Renal cortex interstitium (tissue), 15 donors: Measurements from ENCODE around the gene TSPAN16. TPM values are rescaled to one million over a fixed set of nuclear protein-coding genes. Genes with fewer than 3 reads are reported as not detected.

ENCODE experiments used
- DNase-seq, 11 donors: peaks; one replicate each; pipeline ENCODE4 v3.0.0-alpha.2; 2013; ENCODE audit warnings: low read depth in 9 of 11, low spot score in 4 of 11; ENCODE audit errors: extremely low read depth in 1 of 11
- long read RNA-seq, 16 experiments: transcript quantifications; one replicate each; lab custom pipeline, GENCODE V29; 2026
- polyA plus RNA-seq, 3 donors: library from polyadenylated mRNA; unstranded; fragments of 120-200 nt; gene quantifications; one replicate each; pipeline ENCODE4 v1.2.1, GENCODE V29; 2013; ENCODE audit not compliant: insufficient read length in 3 of 3

The TSPAN16 gene, protein sequence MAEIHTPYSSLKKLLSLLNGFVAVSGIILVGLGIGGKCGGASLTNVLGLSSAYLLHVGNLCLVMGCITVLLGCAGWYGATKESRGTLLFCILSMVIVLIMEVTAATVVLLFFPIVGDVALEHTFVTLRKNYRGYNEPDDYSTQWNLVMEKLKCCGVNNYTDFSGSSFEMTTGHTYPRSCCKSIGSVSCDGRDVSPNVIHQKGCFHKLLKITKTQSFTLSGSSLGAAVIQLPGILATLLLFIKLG
- polyA plus RNA-seq: not detected
- long read RNA-seq, donor 1: 0 reads
- long read RNA-seq, donor 2, partial matches to known transcripts: 132 of 154 reads
- long read RNA-seq, donor 2, other reads (novel, unspliced or antisense): 22 of 154 reads
- long read RNA-seq, donor 3: 0 reads
- long read RNA-seq, donor 4: 0 reads
- long read RNA-seq, donor 5: 0 reads
- long read RNA-seq, donor 6: 0 reads
- long read RNA-seq, donor 7: 0 reads
- long read RNA-seq, donor 8: 0 reads
- long read RNA-seq, donor 9: 0 reads
- long read RNA-seq, donor 10, partial matches to known transcripts: 10 of 10 reads
- long read RNA-seq, donor 10, other reads (novel, unspliced or antisense): 0 of 10 reads
- long read RNA-seq, donor 11: 0 reads
- long read RNA-seq, donor 12: 0 reads
- long read RNA-seq, donor 13: 0 reads
- long read RNA-seq, donor 14: 0 reads
- long read RNA-seq, donor 15: 0 reads
- long read RNA-seq, donor 16: 0 reads

GRCh38 chr19:11295665-11296245, at the start of gene TSPAN16:
TSS of gene TSPAN16 (plus strand) at chr19:11296160. CDS start at chr19:11296298, 138 bp downstream.
- DNase-seq: no peak

GRCh38 chr19:11246941-11247340, 49.0 kb upstream of the TSPAN16 start:
- no peak for DNase-seq

DNA sequence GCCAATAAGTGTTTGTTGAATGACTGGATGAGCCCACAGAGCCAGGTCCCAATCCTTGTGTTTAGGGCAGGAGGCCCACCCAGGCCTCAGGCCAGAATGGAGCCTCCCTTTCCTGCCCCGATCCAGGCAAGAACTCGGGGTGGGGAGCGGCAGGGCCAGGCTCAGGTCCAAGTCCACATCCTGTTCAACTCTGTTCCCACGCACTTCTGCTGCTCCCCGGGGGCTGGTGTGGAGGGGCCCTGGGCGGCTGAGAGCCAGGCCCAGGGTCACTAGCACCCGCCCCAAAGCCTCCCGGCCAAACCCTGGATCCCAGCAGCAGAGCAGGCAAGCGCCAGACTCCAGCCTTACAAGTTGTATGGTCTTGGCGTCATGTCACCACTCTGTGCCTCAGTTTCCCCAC, 48.6 kb upstream of the TSPAN16 start:
- no peak for DNase-seq

DNA sequence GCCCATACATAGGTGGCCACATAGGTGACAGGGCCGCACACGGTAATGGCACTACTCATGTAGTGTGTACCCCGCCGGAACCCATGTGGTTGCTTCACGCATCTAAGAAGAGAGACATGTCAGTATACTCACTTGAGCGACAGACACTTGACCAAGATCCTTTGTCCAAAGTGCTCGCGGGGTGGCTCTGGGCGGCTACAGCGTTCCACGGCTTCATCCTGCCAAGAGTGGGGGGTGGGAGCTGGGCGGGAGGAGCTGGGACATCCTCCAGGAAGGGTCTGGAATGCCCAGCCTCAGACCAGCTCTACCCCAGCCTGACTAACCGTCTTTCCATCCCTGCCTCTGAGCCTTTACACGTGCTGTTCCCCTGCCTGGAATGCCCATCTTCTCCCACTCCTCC, 48.0 kb upstream of the TSPAN16 start:
- DNase-seq: no peak

DNA sequence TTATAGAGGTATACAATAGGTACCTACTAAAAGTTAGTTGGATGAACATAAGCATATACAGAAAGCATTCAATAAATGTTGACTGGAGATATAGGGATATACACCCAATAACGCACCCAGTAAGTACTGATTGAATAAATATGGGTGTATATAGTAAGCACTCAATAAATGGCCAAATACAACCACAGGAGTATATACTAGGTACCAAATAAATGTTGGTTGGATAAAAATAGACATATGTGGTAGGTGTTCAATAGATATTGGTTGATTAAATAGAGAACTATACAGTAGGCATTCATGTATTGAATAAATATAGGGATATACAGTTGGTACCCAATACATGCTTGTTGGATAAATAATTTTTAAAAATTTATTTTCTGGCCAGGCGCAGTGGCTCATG, 47.1 kb upstream of the TSPAN16 start:
- no peak for DNase-seq

DNA sequence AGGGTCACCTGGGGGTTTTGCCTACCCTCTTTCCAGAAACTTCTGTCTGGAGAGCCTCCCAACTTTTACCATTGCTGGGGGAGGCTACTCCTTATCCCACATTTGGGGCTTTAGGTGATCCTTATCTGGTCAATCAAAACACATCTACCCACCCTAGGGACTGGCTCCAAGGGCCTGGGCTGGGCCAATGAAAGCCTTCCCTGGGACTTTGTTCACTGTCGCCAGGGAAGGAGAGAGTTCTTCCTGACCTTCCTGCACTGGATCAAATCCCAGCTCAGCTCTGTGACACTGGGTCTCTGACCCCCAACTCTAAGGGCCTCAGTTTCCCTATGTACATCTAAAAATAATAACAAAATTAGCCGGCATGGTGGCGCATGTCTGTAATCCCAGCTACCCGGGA, 44.7 kb upstream of the TSPAN16 start:
- DNase-seq: no peak

GRCh38 chr19:11251650-11252314, 44.2 kb upstream of the TSPAN16 start:
- DNase-seq: no peak

DNA sequence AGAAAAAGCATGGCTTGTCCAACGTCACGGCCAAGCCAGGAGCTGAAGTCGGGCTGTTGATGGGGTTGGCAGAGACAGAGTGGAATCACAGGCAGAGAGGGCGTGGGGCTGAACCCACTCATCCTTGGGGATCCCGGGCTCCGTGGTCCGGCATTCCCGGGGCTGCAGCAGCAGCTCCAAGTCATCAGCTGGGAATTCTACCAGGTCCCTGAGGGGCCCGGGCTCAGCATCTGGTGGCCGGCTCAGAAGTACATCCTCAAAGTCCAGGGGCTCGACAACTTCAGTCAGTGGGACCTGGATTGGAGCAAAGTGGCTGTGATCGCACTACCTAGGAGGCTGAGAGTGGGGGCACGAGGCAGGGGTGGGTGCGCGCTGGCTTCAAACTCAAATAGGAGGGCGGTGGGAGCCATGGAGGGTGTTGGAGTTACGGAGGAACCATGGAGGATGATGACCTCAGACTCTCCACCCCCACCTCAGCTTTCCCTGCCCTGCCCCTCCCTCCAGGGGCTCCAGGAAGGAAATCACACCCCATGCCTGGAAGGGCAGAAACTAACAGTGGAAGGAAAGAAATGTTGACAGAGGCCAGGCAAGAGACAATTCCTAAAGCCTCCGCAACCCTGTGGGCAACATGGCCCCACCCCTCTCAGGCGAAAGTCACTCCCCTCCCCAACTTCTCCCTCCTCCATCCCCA, 43.1 kb upstream of the TSPAN16 start:
- DNase-seq: no peak

GRCh38 chr19:11254666-11255065, 41.3 kb upstream of the TSPAN16 start:
- no peak for DNase-seq

DNA sequence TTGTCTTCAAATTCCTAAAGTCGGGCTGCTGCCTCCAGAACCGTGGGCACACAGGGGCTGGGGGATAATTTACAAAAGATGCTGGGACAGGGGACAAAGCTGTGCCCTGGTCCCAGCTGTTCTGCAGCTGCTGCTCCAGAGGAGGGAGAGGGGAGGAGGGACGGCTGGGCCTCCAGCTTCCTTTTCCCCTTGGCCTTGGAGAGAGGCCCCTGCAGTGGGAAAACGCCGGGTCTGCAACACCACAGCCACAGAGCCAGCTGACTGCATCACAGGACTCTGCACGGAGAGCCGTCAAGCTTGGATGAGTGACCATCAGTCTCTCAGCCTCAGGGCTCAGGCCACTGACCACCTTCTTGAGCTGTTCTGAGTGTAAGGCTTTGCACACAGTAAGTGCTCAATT, 39.8 kb upstream of the TSPAN16 start:
- DNase-seq: peak in 7 of 11 donors; percentile 44 to 78 (median 72)

DNA sequence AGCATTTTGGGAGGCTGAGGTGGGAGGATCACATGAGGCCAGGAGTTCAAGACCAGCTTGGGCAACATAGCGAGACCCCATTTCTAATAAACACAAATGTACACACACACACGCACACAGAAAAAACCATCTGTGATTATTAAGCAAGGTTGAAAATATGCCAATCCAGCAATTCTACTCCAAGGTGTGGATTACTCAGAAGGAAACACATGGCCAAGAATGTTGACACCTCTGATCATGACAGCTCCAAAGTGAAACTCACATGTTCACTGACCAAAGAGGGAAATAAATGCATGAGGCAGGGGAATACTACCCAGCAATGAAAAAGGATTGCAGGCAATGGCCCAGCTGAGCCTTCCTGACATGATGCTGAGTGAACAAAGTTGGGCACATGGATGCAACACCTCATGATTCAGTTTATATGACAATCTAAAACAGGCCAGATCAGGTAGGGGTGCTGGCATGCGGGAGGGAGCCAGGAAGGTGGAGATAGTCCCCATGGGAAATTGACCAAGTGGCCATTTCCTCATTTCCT, 38.0 kb upstream of the TSPAN16 start:
- DNase-seq: no peak

DNA sequence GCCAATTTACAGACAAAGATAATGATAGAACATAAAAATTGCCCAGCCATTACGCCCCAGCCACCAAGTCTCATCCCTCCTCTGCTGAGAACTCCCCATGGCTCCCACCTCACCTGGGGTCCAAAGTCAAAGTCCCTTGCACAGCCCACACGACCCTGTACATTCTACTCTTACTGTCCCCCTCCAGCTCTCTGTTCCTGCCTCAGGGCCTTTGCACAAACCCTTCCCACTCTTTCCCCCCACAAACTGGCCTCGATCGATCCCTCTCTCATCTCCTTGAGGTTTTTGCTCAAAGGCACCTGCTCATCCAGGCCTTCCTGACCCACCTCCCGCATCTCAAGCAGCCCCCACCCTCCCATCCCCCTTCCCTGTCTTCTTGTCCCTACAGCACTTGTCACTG, 35.0 kb upstream of the TSPAN16 start:
- no peak for DNase-seq

DNA sequence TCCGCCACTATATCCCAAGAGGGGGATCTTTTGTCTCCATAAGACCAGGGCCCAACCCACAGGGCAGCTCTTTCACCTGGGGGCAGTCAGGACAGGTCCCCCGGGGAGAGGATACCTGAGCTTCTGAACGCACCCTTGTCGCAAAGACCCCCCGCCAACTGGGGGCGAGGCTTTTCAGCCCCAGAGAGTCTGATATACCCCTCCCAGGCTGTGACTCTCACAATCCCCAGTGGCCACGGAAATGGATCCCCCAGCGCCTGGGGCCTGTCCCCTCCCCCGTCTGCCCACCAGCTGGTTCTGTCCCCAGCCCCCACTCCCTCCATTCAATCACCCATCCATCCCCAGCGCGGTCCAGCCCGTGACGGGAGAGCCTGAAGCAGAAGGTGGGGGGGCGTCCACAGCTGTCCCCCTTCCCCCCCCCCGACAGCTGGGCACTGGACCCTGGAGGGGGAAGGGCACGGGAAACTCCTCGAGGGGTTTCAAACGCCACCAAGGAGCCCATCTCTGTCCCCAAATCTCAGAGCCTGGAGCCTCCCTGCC, 34.5 kb upstream of the TSPAN16 start:
- DNase-seq: peak in 1 of 11 donors; percentile 37

- peak in 1 of 11 donors; percentile 23 for DNase-seq
These were observed 33.8 kb upstream of the TSPAN16 start, which contains the start of gene DOCK6 for GRCh38 chr19:11261971-11262839. TSS of gene DOCK6 (minus strand) at chr19:11262524. CDS start at chr19:11262440, 84 bp downstream.

DNA sequence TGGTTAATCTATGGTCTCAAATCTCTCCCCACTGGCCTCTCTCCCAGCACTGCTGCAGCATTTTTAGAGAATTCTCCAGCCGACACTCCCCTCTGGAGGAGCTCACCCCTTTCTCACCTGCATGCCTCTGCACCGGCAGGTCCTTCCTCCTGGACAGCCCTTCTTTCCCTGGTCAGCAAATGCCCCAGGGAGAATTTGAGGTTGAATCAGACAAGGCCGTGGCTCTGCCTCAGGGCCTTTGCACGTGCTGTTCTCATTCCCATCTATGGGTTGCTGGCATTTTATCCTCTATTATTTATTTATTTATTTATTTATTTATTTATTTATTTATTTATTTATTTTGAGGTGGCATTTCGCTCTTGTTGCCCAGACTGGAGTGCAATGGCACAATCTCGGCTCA, 32.2 kb upstream of the TSPAN16 start:
- DNase-seq: no peak

DNA sequence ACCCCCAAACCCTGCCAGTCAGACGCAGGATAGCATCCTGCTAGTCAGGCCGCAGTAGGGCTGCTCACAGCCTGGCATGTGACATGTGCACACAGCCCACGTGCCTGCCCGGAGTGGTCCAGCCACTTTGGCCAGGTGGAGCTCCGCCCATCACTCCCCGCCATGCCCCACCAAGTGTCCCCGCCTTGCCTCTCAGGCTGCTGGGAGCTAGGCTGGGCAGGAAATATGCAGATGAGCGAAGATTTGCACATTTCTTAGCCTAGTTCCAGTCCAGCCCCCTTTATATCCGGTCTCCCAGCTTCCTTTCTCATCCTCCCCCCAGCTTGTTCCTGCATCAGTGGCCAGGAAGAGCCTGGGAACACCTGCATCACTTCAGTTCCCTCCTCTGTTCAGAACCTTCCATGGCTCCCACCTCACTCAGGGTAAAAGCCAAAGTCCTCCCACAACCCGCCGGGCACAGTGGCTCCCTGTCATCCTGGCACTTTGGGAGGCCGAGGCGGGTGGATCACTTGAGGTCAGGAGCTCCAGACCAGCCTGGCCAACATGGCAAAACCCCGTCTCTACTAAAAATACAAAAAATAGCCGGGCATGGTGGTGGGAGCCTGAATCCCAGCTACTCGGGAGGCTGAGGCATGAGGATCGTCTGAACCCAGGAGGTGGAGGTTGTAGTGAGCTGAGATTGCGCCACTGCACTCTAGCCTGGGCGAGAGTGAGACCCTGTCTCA, 31.3 kb upstream of the TSPAN16 start:
- DNase-seq: peak in 5 of 11 donors; percentile 39 to 78 (median 67)
